ENCODE measurements around the gene ARL2BP.

Gene ARL2BP

GRCh38 chr16:57278494-57278893 is 33.4 kb downstream of the ARL2BP start:
- H3K4me3 ChIP-seq (replicated peaks; ENCODE audit: low read depth, low read length) = no peak overlapping the region
- no peak for TF ChIP-seq CTCF (IDR thresholded peaks at IDR 0.05; ENCODE audit: insufficient read depth, low read length, poor library complexity, severe bottlenecking)
- DNase-seq (ENCODE audit: extremely low read depth, insufficient read length) = no peak
- no peaks in the 10 kb centered on the region for H3K27me3 ChIP-seq (replicated peaks; ENCODE audit: control insufficient read depth, insufficient read depth, low read length)
- no peaks in the 10 kb centered on the region for H3K36me3 ChIP-seq (ENCODE audit: control insufficient read depth, insufficient read depth, low read length)

GRCh38 chr16:57279780-57280638 is 35.0 kb downstream of the ARL2BP start:
- TF ChIP-seq CTCF (IDR thresholded peaks at IDR 0.05; ENCODE audit: insufficient read depth, low read length, poor library complexity, severe bottlenecking) = no peak
- no peak for DNase-seq (ENCODE audit: extremely low read depth, insufficient read length)
- Histone ChIP-seq H3K27me3 (replicated peaks; ENCODE audit: control insufficient read depth, insufficient read depth, low read length) (no peaks in the 10 kb centered on the region; the same call in 1 of the 2 replicates), H3K36me3 (ENCODE audit: control insufficient read depth, insufficient read depth, low read length) (no peaks in the 10 kb centered on the region), H3K4me3 (replicated peaks; ENCODE audit: low read depth, low read length) (no peak overlapping the region)

- Histone ChIP-seq H3K27me3 (replicated peaks; ENCODE audit: control insufficient read depth, insufficient read depth, low read length) (no peaks in the 10 kb centered on the region; the same call in 1 of the 2 replicates), H3K36me3 (ENCODE audit: control insufficient read depth, insufficient read depth, low read length) (no peaks in the 10 kb centered on the region), H3K4me3 (replicated peaks; ENCODE audit: low read depth, low read length) (no peak overlapping the region)
- TF ChIP-seq CTCF (IDR thresholded peaks at IDR 0.05; ENCODE audit: insufficient read depth, low read length, poor library complexity, severe bottlenecking) = no peak
- no peak for DNase-seq (ENCODE audit: extremely low read depth, insufficient read length)
Observed at GRCh38 chr16:57281791-57282190, 36.7 kb downstream of the ARL2BP start.

GRCh38 chr16:57282510-57283213 is 37.6 kb downstream of the ARL2BP start:
- H3K4me3 ChIP-seq (replicated peaks; ENCODE audit: low read depth, low read length) = no peak overlapping the region
- DNase-seq (ENCODE audit: extremely low read depth, insufficient read length) = no peak
- H3K27me3 ChIP-seq (replicated peaks; ENCODE audit: control insufficient read depth, insufficient read depth, low read length) = no peaks in the 10 kb centered on the region; the same call in 1 of the 2 replicates
- H3K36me3 ChIP-seq (ENCODE audit: control insufficient read depth, insufficient read depth, low read length) = no peaks in the 10 kb centered on the region
- TF ChIP-seq CTCF (IDR thresholded peaks at IDR 0.05; ENCODE audit: insufficient read depth, low read length, poor library complexity, severe bottlenecking) = no peak

GRCh38 chr16:57283214-57283958 is 38.3 kb downstream of the ARL2BP start:
- TF ChIP-seq CTCF (IDR thresholded peaks at IDR 0.05; ENCODE audit: insufficient read depth, low read length, poor library complexity, severe bottlenecking) = no peak
- no peak overlapping the region for H3K4me3 ChIP-seq (replicated peaks; ENCODE audit: low read depth, low read length)
- H3K27me3 ChIP-seq (replicated peaks; ENCODE audit: control insufficient read depth, insufficient read depth, low read length) = no peaks in the 10 kb centered on the region; the same call in 1 of the 2 replicates
- DNase-seq (ENCODE audit: extremely low read depth, insufficient read length) = no peak
- H3K36me3 ChIP-seq (ENCODE audit: control insufficient read depth, insufficient read depth, low read length) = no peaks in the 10 kb centered on the region
